BLaER1 (cell line): Measurements from ENCODE around the gene OR5D18.

ENCODE experiments used
- H3K27ac ChIP-seq: shearing (Covaris generic); formaldehyde crosslinking; 2 replicates; pipeline ENCODE4 v1.8.1; 2022
- H3K27me3 ChIP-seq: shearing (Covaris generic); formaldehyde crosslinking; 2 replicates; pipeline ENCODE4 v1.8.1; 2022
- H3K36me3 ChIP-seq: shearing (Covaris generic); formaldehyde crosslinking; 2 replicates; pipeline ENCODE4 v1.8.1; 2022
- H3K4me1 ChIP-seq: shearing (Covaris generic); formaldehyde crosslinking; 2 replicates; pipeline ENCODE4 v1.8.1; 2022
- H3K4me2 ChIP-seq: shearing (Covaris generic); formaldehyde crosslinking; 2 replicates; pipeline ENCODE4 v1.8.1; 2022
- H3K4me3 ChIP-seq: shearing (Covaris generic); formaldehyde crosslinking; 2 replicates; pipeline ENCODE4 v1.8.1; 2022
- H3K9ac ChIP-seq: shearing (Covaris generic); formaldehyde crosslinking; 2 replicates; pipeline ENCODE4 v1.8.1; 2022
- H3K9me3 ChIP-seq: shearing (Covaris generic); formaldehyde crosslinking; 2 replicates; pipeline ENCODE4 v1.8.1; 2022
- H4K20me1 ChIP-seq: shearing (Covaris generic); formaldehyde crosslinking; 2 replicates; pipeline ENCODE4 v1.8.1; 2022
- Cebpa-rat ChIP-seq: shearing (Covaris generic); IDR thresholded peaks from 2 replicates; pipeline ENCODE4 v1.8.1; 2022

OR5D18 gene

GRCh38 chr11:55819330-55819729 lies at the start of gene OR5D18:
OR5D18 (plus strand) TSS chr11:55819630; CDS start chr11:55819630, 0 bp downstream.
- Histone ChIP-seq H3K4me1 (no peaks in the 10 kb centered on the region), H4K20me1 (no peaks in the 10 kb centered on the region), H3K27ac (no peak within 1 kb of the TSS), H3K4me2 (no peak within 1 kb of the TSS), H3K36me3 (no peaks in the 10 kb centered on the region), H3K27me3 (no peaks in the 10 kb centered on the region), H3K9me3 (no peaks in the 10 kb centered on the region), H3K9ac (no peak within 1 kb of the TSS), H3K4me3 (no peak within 1 kb of the TSS)
- TF ChIP-seq Cebpa-rat: no peak

GRCh38 chr11:55773138-55773537 lies 46.3 kb upstream of the OR5D18 start, which contains the start of gene OR5D13:
OR5D13 (plus strand) TSS chr11:55773438; CDS start chr11:55773438, 0 bp downstream.
- H4K20me1 ChIP-seq: no peaks in the 10 kb centered on the region
- TF ChIP-seq Cebpa-rat: no peak
- H3K4me3 ChIP-seq: no peak within 1 kb of the TSS
- no peaks in the 10 kb centered on the region for H3K9me3 ChIP-seq
- no peaks in the 10 kb centered on the region for H3K36me3 ChIP-seq
- H3K27ac ChIP-seq: no peak within 1 kb of the TSS
- H3K4me1 ChIP-seq: no peaks in the 10 kb centered on the region
- no peaks in the 10 kb centered on the region for H3K27me3 ChIP-seq
- no peak within 1 kb of the TSS for H3K4me2 ChIP-seq
- H3K9ac ChIP-seq: no peak within 1 kb of the TSS

GRCh38 chr11:55791606-55792005 lies 27.8 kb upstream of the OR5D18 start:
- Histone ChIP-seq H3K4me3 (no peak overlapping the region), H3K27me3 (no peaks in the 10 kb centered on the region), H3K4me1 (no peaks in the 10 kb centered on the region), H3K27ac (no peak overlapping the region), H3K4me2 (no peak overlapping the region), H4K20me1 (no peaks in the 10 kb centered on the region), H3K9ac (no peak overlapping the region), H3K36me3 (no peaks in the 10 kb centered on the region), H3K9me3 (no peaks in the 10 kb centered on the region)
- TF ChIP-seq Cebpa-rat: no peak

- no peak for TF ChIP-seq Cebpa-rat
- Histone ChIP-seq H3K4me2 (no peak overlapping the region), H3K36me3 (no peaks in the 10 kb centered on the region), H3K4me1 (no peaks in the 10 kb centered on the region), H3K27ac (no peak overlapping the region), H3K27me3 (no peaks in the 10 kb centered on the region), H3K4me3 (no peak overlapping the region), H3K9me3 (no peaks in the 10 kb centered on the region), H3K9ac (no peak overlapping the region), H4K20me1 (no peaks in the 10 kb centered on the region)
These were observed 26.1 kb upstream of the OR5D18 start for GRCh38 chr11:55793321-55793720.

- TF ChIP-seq Cebpa-rat: no peak
- H4K20me1 ChIP-seq: no peaks in the 10 kb centered on the region
- no peaks in the 10 kb centered on the region for H3K4me1 ChIP-seq
- H3K36me3 ChIP-seq: no peaks in the 10 kb centered on the region
- H3K4me2 ChIP-seq: no peak within 1 kb of the TSS
- no peak within 1 kb of the TSS for H3K4me3 ChIP-seq
- no peak within 1 kb of the TSS for H3K9ac ChIP-seq
- H3K27ac ChIP-seq: no peak within 1 kb of the TSS
- no peaks in the 10 kb centered on the region for H3K9me3 ChIP-seq
- H3K27me3 ChIP-seq: no peaks in the 10 kb centered on the region
These were observed 24.2 kb upstream of the OR5D18 start, which contains the start of gene OR5D14 for GRCh38 chr11:55795256-55795655. OR5D14 (plus strand) TSS chr11:55795556; CDS start chr11:55795556, 0 bp downstream.

- no peak overlapping the region for H3K27ac ChIP-seq
- H3K27me3 ChIP-seq: no peaks in the 10 kb centered on the region
- H3K4me3 ChIP-seq: no peak overlapping the region
- no peak overlapping the region for H3K4me2 ChIP-seq
- H3K9ac ChIP-seq: no peak overlapping the region
- H4K20me1 ChIP-seq: no peaks in the 10 kb centered on the region
- no peaks in the 10 kb centered on the region for H3K36me3 ChIP-seq
- no peak for TF ChIP-seq Cebpa-rat
- H3K4me1 ChIP-seq: no peaks in the 10 kb centered on the region
- peaks cover 20% of the 10 kb centered on the region for H3K9me3 ChIP-seq
These were observed 13.2 kb upstream of the OR5D18 start for GRCh38 chr11:55806248-55806647.

- Histone ChIP-seq H3K27ac (no peak within 1 kb of the TSS), H3K4me3 (no peak within 1 kb of the TSS), H3K4me2 (no peak within 1 kb of the TSS), H3K27me3 (no peaks in the 10 kb centered on the region), H3K9me3 (peaks cover 11% of the 10 kb centered on the region), H3K36me3 (no peaks in the 10 kb centered on the region), H3K9ac (no peak within 1 kb of the TSS), H4K20me1 (no peaks in the 10 kb centered on the region), H3K4me1 (no peaks in the 10 kb centered on the region)
- TF ChIP-seq Cebpa-rat: no peak
These were observed 8.4 kb upstream of the OR5D18 start, which contains the start of gene OR5L1 for GRCh38 chr11:55811067-55811466. OR5L1 (plus strand) TSS chr11:55811367; CDS start chr11:55811467, 100 bp downstream.

- no peaks in the 10 kb centered on the region for H3K36me3 ChIP-seq
- no peaks in the 10 kb centered on the region for H3K27me3 ChIP-seq
- H3K9me3 ChIP-seq: no peaks in the 10 kb centered on the region
- H3K4me1 ChIP-seq: no peaks in the 10 kb centered on the region
- no peak within 1 kb of the TSS for H3K27ac ChIP-seq
- H4K20me1 ChIP-seq: no peaks in the 10 kb centered on the region
- H3K9ac ChIP-seq: no peak within 1 kb of the TSS
- H3K4me2 ChIP-seq: no peak within 1 kb of the TSS
- no peak within 1 kb of the TSS for H3K4me3 ChIP-seq
- no peak for TF ChIP-seq Cebpa-rat
These were observed 7.5 kb downstream of the OR5D18 start, which contains the start of gene OR5L2 for GRCh38 chr11:55826919-55827318. OR5L2 (plus strand) TSS chr11:55827219; CDS start chr11:55827219, 0 bp downstream.

- Histone ChIP-seq H4K20me1 (no peaks in the 10 kb centered on the region), H3K4me3 (no peak within 1 kb of the TSS), H3K4me1 (no peaks in the 10 kb centered on the region), H3K9ac (no peak within 1 kb of the TSS), H3K27me3 (no peaks in the 10 kb centered on the region), H3K36me3 (no peaks in the 10 kb centered on the region), H3K4me2 (no peak within 1 kb of the TSS), H3K27ac (no peak within 1 kb of the TSS), H3K9me3 (peaks cover 5% of the 10 kb centered on the region; the same call in 1 of the 2 replicates)
- TF ChIP-seq Cebpa-rat: no peak
These were observed 19.0 kb downstream of the OR5D18 start, which contains the start of gene OR5D16 for GRCh38 chr11:55838452-55838851. OR5D16 (plus strand) TSS chr11:55838752; CDS start chr11:55838752, 0 bp downstream.

GRCh38 chr11:55847453-55847852 lies 28.0 kb downstream of the OR5D18 start:
- no peak for TF ChIP-seq Cebpa-rat
- no peak overlapping the region for H3K4me2 ChIP-seq
- H3K27me3 ChIP-seq: no peaks in the 10 kb centered on the region
- no peak overlapping the region for H3K27ac ChIP-seq
- no peaks in the 10 kb centered on the region for H4K20me1 ChIP-seq
- no peaks in the 10 kb centered on the region for H3K4me1 ChIP-seq
- no peaks in the 10 kb centered on the region for H3K9me3 ChIP-seq
- H3K4me3 ChIP-seq: no peak overlapping the region
- no peaks in the 10 kb centered on the region for H3K36me3 ChIP-seq
- no peak overlapping the region for H3K9ac ChIP-seq

GRCh38 chr11:55849037-55849436 lies 29.6 kb downstream of the OR5D18 start:
- H3K27me3 ChIP-seq: no peaks in the 10 kb centered on the region
- no peaks in the 10 kb centered on the region for H3K4me1 ChIP-seq
- H3K4me3 ChIP-seq: no peak overlapping the region
- H3K4me2 ChIP-seq: no peak overlapping the region
- H4K20me1 ChIP-seq: no peaks in the 10 kb centered on the region
- H3K27ac ChIP-seq: no peak overlapping the region
- no peak overlapping the region for H3K9ac ChIP-seq
- no peak for TF ChIP-seq Cebpa-rat
- no peaks in the 10 kb centered on the region for H3K36me3 ChIP-seq
- no peaks in the 10 kb centered on the region for H3K9me3 ChIP-seq
